ENCODE data around the gene TRIM3.

TRIM3 gene

DNA sequence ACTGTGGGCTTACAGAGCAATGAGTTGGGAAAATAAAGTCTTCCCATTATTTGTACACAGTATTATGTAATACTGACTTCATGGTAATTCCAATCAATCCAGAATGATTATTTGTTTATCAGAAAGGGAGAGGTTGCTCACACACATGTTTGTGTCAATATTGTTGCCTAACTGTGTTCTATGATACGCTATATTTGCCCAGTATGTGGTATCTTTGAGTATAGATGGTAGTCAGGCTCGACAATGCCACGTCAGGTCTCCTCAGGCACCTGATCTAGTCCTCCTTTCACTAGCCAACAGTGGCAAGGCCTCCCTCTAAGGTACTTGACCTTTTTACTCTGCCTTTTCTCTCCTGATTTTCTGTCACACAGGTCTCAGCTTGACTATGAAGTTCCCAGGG is 28.6 kb upstream of the TRIM3 start:
- H3K4me3 ChIP-seq (ENCODE audit: low read depth, low read length): no peak overlapping the region
- DNase-seq (ENCODE audit: low read depth): no peak
- TF ChIP-seq, protein P1, sequence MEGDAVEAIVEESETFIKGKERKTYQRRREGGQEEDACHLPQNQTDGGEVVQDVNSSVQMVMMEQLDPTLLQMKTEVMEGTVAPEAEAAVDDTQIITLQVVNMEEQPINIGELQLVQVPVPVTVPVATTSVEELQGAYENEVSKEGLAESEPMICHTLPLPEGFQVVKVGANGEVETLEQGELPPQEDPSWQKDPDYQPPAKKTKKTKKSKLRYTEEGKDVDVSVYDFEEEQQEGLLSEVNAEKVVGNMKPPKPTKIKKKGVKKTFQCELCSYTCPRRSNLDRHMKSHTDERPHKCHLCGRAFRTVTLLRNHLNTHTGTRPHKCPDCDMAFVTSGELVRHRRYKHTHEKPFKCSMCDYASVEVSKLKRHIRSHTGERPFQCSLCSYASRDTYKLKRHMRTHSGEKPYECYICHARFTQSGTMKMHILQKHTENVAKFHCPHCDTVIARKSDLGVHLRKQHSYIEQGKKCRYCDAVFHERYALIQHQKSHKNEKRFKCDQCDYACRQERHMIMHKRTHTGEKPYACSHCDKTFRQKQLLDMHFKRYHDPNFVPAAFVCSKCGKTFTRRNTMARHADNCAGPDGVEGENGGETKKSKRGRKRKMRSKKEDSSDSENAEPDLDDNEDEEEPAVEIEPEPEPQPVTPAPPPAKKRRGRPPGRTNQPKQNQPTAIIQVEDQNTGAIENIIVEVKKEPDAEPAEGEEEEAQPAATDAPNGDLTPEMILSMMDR (IDR thresholded peaks at IDR 0.05; ENCODE audit: insufficient read depth, low read depth, low read length, missing control alignments): no peak

DNA sequence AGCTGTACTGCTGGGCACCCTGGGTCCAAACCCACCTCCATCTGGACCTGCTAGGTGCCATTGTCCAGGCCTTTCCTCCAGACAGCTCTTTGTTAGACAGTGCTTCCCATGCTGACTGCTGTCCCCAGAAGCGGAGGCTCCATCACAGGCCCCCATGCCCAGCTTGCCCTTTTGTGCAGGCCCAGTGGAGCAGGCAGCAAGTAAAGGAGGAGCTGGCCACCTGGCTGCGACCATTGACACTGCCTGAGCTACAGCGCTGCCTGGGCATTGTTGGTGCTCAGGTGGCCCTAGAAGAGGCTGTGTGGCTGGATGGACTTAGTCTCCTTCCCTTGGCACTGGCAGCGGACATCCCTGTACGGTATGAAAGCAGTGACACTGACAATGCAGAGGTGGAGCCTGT is 24.8 kb upstream of the TRIM3 start:
- TF ChIP-seq, protein P1 (IDR thresholded peaks at IDR 0.05; ENCODE audit: insufficient read depth, low read depth, low read length, missing control alignments): no peak
- DNase-seq (ENCODE audit: low read depth): no peak
- H3K4me3 ChIP-seq (ENCODE audit: low read depth, low read length): no peak overlapping the region

DNA sequence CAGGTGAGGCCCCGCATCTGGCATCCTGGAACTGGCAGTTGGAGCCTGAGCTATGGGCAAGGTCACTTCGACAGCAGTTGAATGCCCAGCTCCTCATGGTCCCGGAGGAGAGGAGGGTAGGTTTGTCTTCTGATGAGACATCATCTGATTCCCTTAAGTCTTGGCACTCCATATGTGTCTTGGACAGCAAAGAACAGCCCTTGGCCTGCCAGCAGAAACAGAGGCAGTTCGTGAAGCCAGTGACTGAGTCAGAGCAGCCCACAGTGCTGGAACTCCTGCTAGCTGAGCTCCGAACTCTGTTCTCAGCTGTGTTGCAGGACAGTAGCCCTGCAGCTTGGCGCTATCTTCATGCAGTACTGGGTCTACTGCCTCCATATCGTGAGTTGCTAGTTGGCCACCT is 24.4 kb upstream of the TRIM3 start:
- TF ChIP-seq, protein P1 (IDR thresholded peaks at IDR 0.05; ENCODE audit: insufficient read depth, low read depth, low read length, missing control alignments): no peak
- DNase-seq (ENCODE audit: low read depth): no peak
- H3K4me3 ChIP-seq (ENCODE audit: low read depth, low read length): no peak overlapping the region

DNA sequence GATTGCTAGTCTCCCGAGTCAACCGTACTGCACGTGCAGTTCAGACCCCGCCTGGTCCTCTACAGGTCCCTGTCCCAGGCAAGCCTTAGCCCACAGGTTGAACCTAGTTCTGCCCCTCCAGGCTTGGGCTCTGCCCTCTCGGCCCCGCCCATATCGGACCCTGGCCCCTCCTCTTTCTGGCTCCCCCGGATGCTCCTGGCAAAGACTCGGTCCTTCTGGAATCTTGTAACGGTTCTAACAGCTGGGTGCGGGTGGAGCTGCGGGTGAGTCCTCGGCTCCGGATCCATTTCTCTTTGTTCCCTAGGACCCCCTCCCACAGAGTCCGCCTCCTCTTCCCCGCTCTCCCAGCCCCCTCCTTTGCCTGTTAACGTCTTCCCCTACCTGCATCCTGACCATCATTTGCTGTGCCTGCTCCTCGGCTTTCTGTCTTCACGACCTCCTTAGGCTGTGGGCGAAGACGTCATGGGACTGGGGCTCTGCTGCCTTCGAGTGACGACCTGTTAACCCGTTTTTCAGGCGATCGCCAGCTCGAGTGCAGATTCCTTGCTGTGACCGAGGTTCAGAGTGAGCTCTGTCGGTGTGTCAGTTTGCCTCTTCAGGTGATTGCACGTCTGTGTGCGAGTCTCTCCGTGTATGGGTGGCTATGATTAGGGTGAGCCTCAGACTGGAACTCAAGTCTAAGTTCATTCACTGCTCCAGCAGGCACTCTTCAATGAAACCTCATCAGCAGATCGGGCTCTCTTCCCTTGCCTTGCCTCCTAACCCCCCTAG is 23.5 kb upstream of the TRIM3 start, which contains the start of gene DNHD1:
TSS of gene DNHD1 (plus strand) at position 212 of the 771 bp plus-strand sequence. CDS start 936 bp downstream, outside the sequence.
- no peak within 1 kb of the TSS for H3K4me3 ChIP-seq (ENCODE audit: low read depth, low read length)
- TF ChIP-seq, protein P1 (IDR thresholded peaks at IDR 0.05; ENCODE audit: insufficient read depth, low read depth, low read length, missing control alignments): no peak
- DNase-seq (ENCODE audit: low read depth): no peak

DNA sequence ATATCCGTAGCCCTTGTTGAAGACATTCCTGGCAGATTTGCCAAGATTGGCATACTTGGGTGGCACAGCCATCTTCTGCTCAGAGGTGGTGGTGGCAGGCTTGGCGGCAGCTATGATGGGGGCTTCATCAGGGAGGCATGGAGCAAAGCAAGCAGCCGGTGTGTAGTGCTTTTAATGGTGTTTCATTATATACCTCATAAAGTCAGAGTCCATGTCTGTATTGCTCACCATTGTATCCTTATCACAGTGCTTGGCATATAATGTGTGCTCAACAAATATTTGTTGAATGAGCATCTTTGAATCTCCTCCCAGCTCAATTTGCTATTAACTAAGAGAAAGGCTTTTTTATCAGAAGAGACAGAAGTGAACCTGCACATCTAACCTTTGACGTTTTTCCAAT is 15.6 kb upstream of the TRIM3 start:
- TF ChIP-seq, protein P1 (IDR thresholded peaks at IDR 0.05; ENCODE audit: insufficient read depth, low read depth, low read length, missing control alignments): no peak
- H3K4me3 ChIP-seq (ENCODE audit: low read depth, low read length): no peak overlapping the region
- DNase-seq (ENCODE audit: low read depth): no peak

DNA sequence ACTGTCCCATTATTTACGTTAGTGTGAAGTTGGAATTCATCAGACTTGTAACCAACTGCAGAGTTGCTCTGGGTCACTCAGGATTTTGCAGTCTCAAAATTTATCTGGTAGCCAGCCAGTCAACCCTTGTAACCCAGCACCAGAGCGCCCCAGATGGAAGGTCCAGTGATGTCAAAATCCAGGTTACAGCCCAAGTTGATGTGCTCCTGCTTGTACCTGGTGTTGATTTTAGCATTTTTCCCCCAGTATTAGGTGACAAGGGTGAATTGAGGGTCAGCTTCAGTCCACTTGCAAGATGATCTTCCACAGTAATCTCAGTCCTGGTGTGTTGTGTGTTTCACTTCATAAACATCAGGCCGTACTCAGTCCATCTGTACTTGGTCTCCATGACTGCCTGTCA is 15.1 kb upstream of the TRIM3 start:
- TF ChIP-seq, protein P1 (IDR thresholded peaks at IDR 0.05; ENCODE audit: insufficient read depth, low read depth, low read length, missing control alignments): no peak
- no peak overlapping the region for H3K4me3 ChIP-seq (ENCODE audit: low read depth, low read length)
- no peak for DNase-seq (ENCODE audit: low read depth)

DNA sequence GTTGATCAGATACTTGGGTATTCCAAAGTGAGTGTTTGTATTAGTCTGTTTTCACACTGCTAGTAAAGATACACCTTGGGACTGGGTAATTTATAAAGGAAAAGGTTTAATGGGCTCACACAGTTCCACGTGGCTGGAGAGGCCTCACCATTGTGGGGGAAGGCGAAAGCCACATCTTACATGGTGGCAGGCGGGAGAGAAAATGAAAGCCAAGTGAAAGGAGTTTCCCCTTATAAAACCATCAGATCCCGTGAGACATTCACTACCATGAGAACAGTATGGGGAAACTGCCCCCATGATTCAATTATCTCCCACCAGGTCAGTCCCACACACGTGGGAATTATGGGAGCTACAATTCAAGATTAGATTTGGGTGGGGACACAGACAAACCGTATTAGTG is 14.6 kb upstream of the TRIM3 start:
- DNase-seq (ENCODE audit: low read depth): no peak
- TF ChIP-seq, protein P1 (IDR thresholded peaks at IDR 0.05; ENCODE audit: insufficient read depth, low read depth, low read length, missing control alignments): no peak
- no peak overlapping the region for H3K4me3 ChIP-seq (ENCODE audit: low read depth, low read length)

Measured in GM12865 (cell line).